ENCODE results near the gene ULBP3. TPM values are rescaled to one million over a fixed set of nuclear protein-coding genes. Genes with fewer than 3 reads are reported as not detected.

ULBP3 gene
- total and polyA plus RNA-seq, 9 of the 15 experiments (the other 6 are each of a cell fraction or from before 2014, with no cell fraction given): 0.25 to 0.33 TPM; not detected in 7

GRCh38 chr6:150043096-150043495 lies 25.8 kb downstream of the ULBP3 start:
- in situ Hi-C loops (cut with MboI) (no loop called here), intact Hi-C loops (cut with micrococcal nuclease) (no loop called here)
- Histone ChIP-seq H2AFZ (ENCODE audit: low read depth, low read length) (no peak overlapping the region), H3K4me2 (ENCODE audit: insufficient read depth, low read length) (no peak overlapping the region), H3K36me3 (ENCODE audit: control insufficient read depth, insufficient read depth, low read length) (no peaks in the 10 kb centered on the region), H3K27me3 (ENCODE audit: control insufficient read depth in 2 of 2, insufficient read depth in 2 of 2, low read length in 2 of 2) (peaks cover 52 to 73% of the 10 kb centered on the region in 2 experiments), H3K4me1 (replicated peaks in 1 of 2; ENCODE audit: control insufficient read depth in 2 of 2, insufficient read depth in 2 of 2, low read length in 2 of 2) (peaks cover 0 to 4% of the 10 kb centered on the region in 2 experiments; a peak in 1 of 5 replicates), H3K4me3 (no peak overlapping the region), H3K9me1 (ENCODE audit: control insufficient read depth, insufficient read depth, low read length) (peaks cover 3% of the 10 kb centered on the region), H4K20me1 (replicated peaks; ENCODE audit: control insufficient read depth, insufficient read depth, low read length) (peaks cover 3% of the 10 kb centered on the region; the same call in 1 of the 2 replicates), H3K9ac (ENCODE audit: insufficient read depth in 1 of 2, low read depth in 2 of 2, low read length in 2 of 2) (no peak overlapping the region), H3K9me3 (replicated peaks; ENCODE audit: control insufficient read depth, insufficient read depth, low read depth, low read length) (no peaks in the 10 kb centered on the region), H3K79me2 (ENCODE audit: control insufficient read depth, insufficient read depth, low read length) (no peaks in the 10 kb centered on the region), H3K27ac (ENCODE audit: extremely low read depth, low read depth, low read length) (no peak overlapping the region)
- no TSS peak for BruUV-seq (replicated peaks)
- no peak for DNase-seq (ENCODE audit: extremely low read depth in 1 of 4, low spot score in 3 of 4)
- TF ChIP-seq TAF1 (IDR thresholded peaks at IDR 0.05; ENCODE audit: control insufficient read depth, extremely low read depth, insufficient read depth, low read length, severe bottlenecking): no peak
- TF ChIP-seq NRF1 (conservative IDR thresholded peaks at IDR 0.05 in 1 of 2, IDR thresholded peaks at IDR 0.05 in 1 of 2): no peak
- TF ChIP-seq ATF7 (IDR thresholded peaks at IDR 0.05): no peak
- no peak for TF ChIP-seq THAP12 (CRISPR knock-in tag; IDR thresholded peaks at IDR 0.05)
- no peak for TF ChIP-seq ETS2 (tag; IDR thresholded peaks at IDR 0.05; ENCODE audit: borderline replicate concordance, poor library complexity, severe bottlenecking)
- no peak for TF ChIP-seq ARID1B (IDR thresholded peaks at IDR 0.05)
- TF ChIP-seq SMAD1 (IDR thresholded peaks at IDR 0.05; ENCODE audit: low read depth, low read length, partially characterized antibody): no peak
- TF ChIP-seq MEIS2 (IDR thresholded peaks at IDR 0.05; ENCODE audit: partially characterized antibody): no peak
- TF ChIP-seq MTA1 (IDR thresholded peaks at IDR 0.05; ENCODE audit: borderline replicate concordance): no peak
- no peak for TF ChIP-seq GABPA (tag; conservative IDR thresholded peaks at IDR 0.05; ENCODE audit: low read depth)
- no peak for TF ChIP-seq ILK (tag; IDR thresholded peaks at IDR 0.05; ENCODE audit: borderline replicate concordance, low read depth)
- no peak for TF ChIP-seq LCOR (CRISPR knock-in tag; IDR thresholded peaks at IDR 0.05)
- CTCF ChIA-PET (ENCODE audit: low intra/inter-chr PET ratio): no interaction called here
- POLR2A ChIA-PET: interaction anchor here (0.6 to 1.8 kb wide), 3 partner anchors 10 to 64 kb away, joined by 3 to 7 read pairs (median 4); no protein-coding TSS in a partner anchor
- under 1% methylated on average over 13 of the region's 13 CpGs for WGBS (ENCODE audit: insufficient coverage, low coverage, missing lambda C conversion rate)
- ATAC-seq: no peak
- no peak for FAIRE-seq
